ENCODE data around the gene KDM5A.

DNA sequence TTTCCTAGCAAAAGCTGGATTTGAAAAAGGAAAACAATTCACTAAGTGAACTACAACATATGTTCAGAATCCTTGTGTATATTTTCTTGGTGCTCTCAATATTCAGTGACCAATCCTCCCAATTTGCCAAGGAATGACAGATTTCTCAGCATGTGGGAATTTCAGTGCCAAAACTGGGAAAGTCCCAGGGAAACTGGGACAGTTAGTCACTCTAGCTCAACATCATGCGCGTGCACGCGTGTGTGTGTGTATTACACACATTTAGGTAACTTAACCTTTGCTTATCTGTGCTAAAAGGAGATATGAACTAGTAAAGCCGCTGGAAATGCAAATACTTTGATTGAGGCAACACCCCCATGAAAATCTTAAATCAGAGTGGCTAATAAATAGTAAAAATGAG lies 100.4 kb downstream of the KDM5A start:
- no peak for TF ChIP-seq EZH2 (IDR thresholded peaks at IDR 0.05; ENCODE audit: low read depth, unreplicated experiment)
- TF ChIP-seq, protein P1, sequence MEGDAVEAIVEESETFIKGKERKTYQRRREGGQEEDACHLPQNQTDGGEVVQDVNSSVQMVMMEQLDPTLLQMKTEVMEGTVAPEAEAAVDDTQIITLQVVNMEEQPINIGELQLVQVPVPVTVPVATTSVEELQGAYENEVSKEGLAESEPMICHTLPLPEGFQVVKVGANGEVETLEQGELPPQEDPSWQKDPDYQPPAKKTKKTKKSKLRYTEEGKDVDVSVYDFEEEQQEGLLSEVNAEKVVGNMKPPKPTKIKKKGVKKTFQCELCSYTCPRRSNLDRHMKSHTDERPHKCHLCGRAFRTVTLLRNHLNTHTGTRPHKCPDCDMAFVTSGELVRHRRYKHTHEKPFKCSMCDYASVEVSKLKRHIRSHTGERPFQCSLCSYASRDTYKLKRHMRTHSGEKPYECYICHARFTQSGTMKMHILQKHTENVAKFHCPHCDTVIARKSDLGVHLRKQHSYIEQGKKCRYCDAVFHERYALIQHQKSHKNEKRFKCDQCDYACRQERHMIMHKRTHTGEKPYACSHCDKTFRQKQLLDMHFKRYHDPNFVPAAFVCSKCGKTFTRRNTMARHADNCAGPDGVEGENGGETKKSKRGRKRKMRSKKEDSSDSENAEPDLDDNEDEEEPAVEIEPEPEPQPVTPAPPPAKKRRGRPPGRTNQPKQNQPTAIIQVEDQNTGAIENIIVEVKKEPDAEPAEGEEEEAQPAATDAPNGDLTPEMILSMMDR (conservative IDR thresholded peaks at IDR 0.05; ENCODE audit: low read depth in 2 of 2) = no peak
- no peak for TF ChIP-seq EZH2phosphoT487 (IDR thresholded peaks at IDR 0.05; ENCODE audit: unreplicated experiment)
- TF ChIP-seq, protein P2, sequence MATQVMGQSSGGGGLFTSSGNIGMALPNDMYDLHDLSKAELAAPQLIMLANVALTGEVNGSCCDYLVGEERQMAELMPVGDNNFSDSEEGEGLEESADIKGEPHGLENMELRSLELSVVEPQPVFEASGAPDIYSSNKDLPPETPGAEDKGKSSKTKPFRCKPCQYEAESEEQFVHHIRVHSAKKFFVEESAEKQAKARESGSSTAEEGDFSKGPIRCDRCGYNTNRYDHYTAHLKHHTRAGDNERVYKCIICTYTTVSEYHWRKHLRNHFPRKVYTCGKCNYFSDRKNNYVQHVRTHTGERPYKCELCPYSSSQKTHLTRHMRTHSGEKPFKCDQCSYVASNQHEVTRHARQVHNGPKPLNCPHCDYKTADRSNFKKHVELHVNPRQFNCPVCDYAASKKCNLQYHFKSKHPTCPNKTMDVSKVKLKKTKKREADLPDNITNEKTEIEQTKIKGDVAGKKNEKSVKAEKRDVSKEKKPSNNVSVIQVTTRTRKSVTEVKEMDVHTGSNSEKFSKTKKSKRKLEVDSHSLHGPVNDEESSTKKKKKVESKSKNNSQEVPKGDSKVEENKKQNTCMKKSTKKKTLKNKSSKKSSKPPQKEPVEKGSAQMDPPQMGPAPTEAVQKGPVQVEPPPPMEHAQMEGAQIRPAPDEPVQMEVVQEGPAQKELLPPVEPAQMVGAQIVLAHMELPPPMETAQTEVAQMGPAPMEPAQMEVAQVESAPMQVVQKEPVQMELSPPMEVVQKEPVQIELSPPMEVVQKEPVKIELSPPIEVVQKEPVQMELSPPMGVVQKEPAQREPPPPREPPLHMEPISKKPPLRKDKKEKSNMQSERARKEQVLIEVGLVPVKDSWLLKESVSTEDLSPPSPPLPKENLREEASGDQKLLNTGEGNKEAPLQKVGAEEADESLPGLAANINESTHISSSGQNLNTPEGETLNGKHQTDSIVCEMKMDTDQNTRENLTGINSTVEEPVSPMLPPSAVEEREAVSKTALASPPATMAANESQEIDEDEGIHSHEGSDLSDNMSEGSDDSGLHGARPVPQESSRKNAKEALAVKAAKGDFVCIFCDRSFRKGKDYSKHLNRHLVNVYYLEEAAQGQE (IDR thresholded peaks at IDR 0.05; ENCODE audit: unreplicated experiment) = no peak
- no peak for TF ChIP-seq POLR2AphosphoS5 (IDR thresholded peaks at IDR 0.05; ENCODE audit: low read depth)
- TF ChIP-seq, protein P3, sequence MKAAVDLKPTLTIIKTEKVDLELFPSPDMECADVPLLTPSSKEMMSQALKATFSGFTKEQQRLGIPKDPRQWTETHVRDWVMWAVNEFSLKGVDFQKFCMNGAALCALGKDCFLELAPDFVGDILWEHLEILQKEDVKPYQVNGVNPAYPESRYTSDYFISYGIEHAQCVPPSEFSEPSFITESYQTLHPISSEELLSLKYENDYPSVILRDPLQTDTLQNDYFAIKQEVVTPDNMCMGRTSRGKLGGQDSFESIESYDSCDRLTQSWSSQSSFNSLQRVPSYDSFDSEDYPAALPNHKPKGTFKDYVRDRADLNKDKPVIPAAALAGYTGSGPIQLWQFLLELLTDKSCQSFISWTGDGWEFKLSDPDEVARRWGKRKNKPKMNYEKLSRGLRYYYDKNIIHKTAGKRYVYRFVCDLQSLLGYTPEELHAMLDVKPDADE (IDR thresholded peaks at IDR 0.05) = no peak
- TF ChIP-seq CREB1 (CRISPR knock-in tag; IDR thresholded peaks at IDR 0.05; ENCODE audit: low read depth) = no peak
- TF ChIP-seq NANOG (IDR thresholded peaks at IDR 0.05; ENCODE audit: borderline replicate concordance) = no peak
- TF ChIP-seq STAT1 (IDR thresholded peaks at IDR 0.05; ENCODE audit: unreplicated experiment) = no peak
- no peak for TF ChIP-seq JUNB (IDR thresholded peaks at IDR 0.05; ENCODE audit: unreplicated experiment)
- TF ChIP-seq ZNF114 (CRISPR knock-in tag; IDR thresholded peaks at IDR 0.05) = no peak
